ENCODE results near the gene KCNK10.
A peak's percentile ranks its signal among the peaks of the same experiment; 100 is the strongest.

KCNK10 gene

GRCh38 chr14:88305528-88306322, 17.3 kb downstream of the KCNK10 start:
- DNase-seq (ENCODE audit: insufficient read length, low spot score) (no peak), FAIRE-seq (no peak)
- TF ChIP-seq SPI1 (IDR thresholded peaks at IDR 0.05; ENCODE audit: low read depth, low read length): no peak
- no peak for TF ChIP-seq POU2F2 (IDR thresholded peaks at IDR 0.05; ENCODE audit: low read depth, low read length)
- no peak for TF ChIP-seq POLR2A (IDR thresholded peaks at IDR 0.05; ENCODE audit: low read depth, low read length)

- DNase-seq (ENCODE audit: insufficient read length, low spot score) (no peak), FAIRE-seq (no peak)
- no peak for TF ChIP-seq SPI1 (IDR thresholded peaks at IDR 0.05; ENCODE audit: low read depth, low read length)
- no peak for TF ChIP-seq TAF1 (IDR thresholded peaks at IDR 0.05; ENCODE audit: low read depth, low read length)
- no peak for TF ChIP-seq POLR2AphosphoS5 (IDR thresholded peaks at IDR 0.05; ENCODE audit: low read depth, low read length)
- TF ChIP-seq POU2F2 (IDR thresholded peaks at IDR 0.05; ENCODE audit: low read depth, low read length): no peak
- TF ChIP-seq PAX5 (IDR thresholded peaks at IDR 0.05; ENCODE audit: insufficient read depth, low read length, severe bottlenecking): no peak
- TF ChIP-seq POLR2A (IDR thresholded peaks at IDR 0.05; ENCODE audit: low read depth, low read length): no peak
Observed at GRCh38 chr14:88303041-88303440, 20.0 kb downstream of the KCNK10 start.

GRCh38 chr14:88301381-88301780, 21.7 kb downstream of the KCNK10 start:
- no peak for DNase-seq (ENCODE audit: insufficient read length, low spot score)
- TF ChIP-seq TAF1 (IDR thresholded peaks at IDR 0.05; ENCODE audit: low read depth, low read length) (no peak), POU2F2 (IDR thresholded peaks at IDR 0.05; ENCODE audit: low read depth, low read length) (no peak), POLR2AphosphoS5 (IDR thresholded peaks at IDR 0.05; ENCODE audit: low read depth, low read length) (no peak), SPI1 (IDR thresholded peaks at IDR 0.05; ENCODE audit: low read depth, low read length) (no peak)
- no peak for FAIRE-seq

GRCh38 chr14:88300817-88301216, 22.3 kb downstream of the KCNK10 start:
- no peak for FAIRE-seq
- DNase-seq (ENCODE audit: insufficient read length, low spot score): no peak
- no peak for TF ChIP-seq POLR2AphosphoS5 (IDR thresholded peaks at IDR 0.05; ENCODE audit: low read depth, low read length)
- no peak for TF ChIP-seq SPI1 (IDR thresholded peaks at IDR 0.05; ENCODE audit: low read depth, low read length)
- no peak for TF ChIP-seq POLR2A (IDR thresholded peaks at IDR 0.05; ENCODE audit: low read depth, low read length)
- no peak for TF ChIP-seq POU2F2 (IDR thresholded peaks at IDR 0.05; ENCODE audit: low read depth, low read length)
- TF ChIP-seq TAF1 (IDR thresholded peaks at IDR 0.05; ENCODE audit: low read depth, low read length): no peak
- TF ChIP-seq PAX5 (IDR thresholded peaks at IDR 0.05; ENCODE audit: insufficient read depth, low read length, severe bottlenecking): no peak

GRCh38 chr14:88299865-88300530, 23.1 kb downstream of the KCNK10 start:
- DNase-seq (ENCODE audit: insufficient read length, low spot score): no peak
- peak; percentile 26 for FAIRE-seq
- TF ChIP-seq POLR2AphosphoS5 (IDR thresholded peaks at IDR 0.05; ENCODE audit: low read depth, low read length) (no peak), SPI1 (IDR thresholded peaks at IDR 0.05; ENCODE audit: low read depth, low read length) (peak; percentile 93)

GRCh38 chr14:88297306-88297705, 25.8 kb downstream of the KCNK10 start:
- FAIRE-seq (no peak), DNase-seq (ENCODE audit: insufficient read length, low spot score) (no peak)
- TF ChIP-seq PAX5 (IDR thresholded peaks at IDR 0.05; ENCODE audit: insufficient read depth, low read length, severe bottlenecking) (no peak), POLR2A (IDR thresholded peaks at IDR 0.05; ENCODE audit: low read depth, low read length) (no peak), TAF1 (IDR thresholded peaks at IDR 0.05; ENCODE audit: low read depth, low read length) (no peak), SPI1 (IDR thresholded peaks at IDR 0.05; ENCODE audit: low read depth, low read length) (no peak), POU2F2 (IDR thresholded peaks at IDR 0.05; ENCODE audit: low read depth, low read length) (no peak), POLR2AphosphoS5 (IDR thresholded peaks at IDR 0.05; ENCODE audit: low read depth, low read length) (no peak)

GRCh38 chr14:88296351-88296750, 26.7 kb downstream of the KCNK10 start:
- no peak for FAIRE-seq
- TF ChIP-seq SPI1 (IDR thresholded peaks at IDR 0.05; ENCODE audit: low read depth, low read length) (no peak), PAX5 (IDR thresholded peaks at IDR 0.05; ENCODE audit: insufficient read depth, low read length, severe bottlenecking) (no peak), TAF1 (IDR thresholded peaks at IDR 0.05; ENCODE audit: low read depth, low read length) (no peak), POLR2AphosphoS5 (IDR thresholded peaks at IDR 0.05; ENCODE audit: low read depth, low read length) (no peak), POLR2A (IDR thresholded peaks at IDR 0.05; ENCODE audit: low read depth, low read length) (no peak), POU2F2 (IDR thresholded peaks at IDR 0.05; ENCODE audit: low read depth, low read length) (no peak)

GRCh38 chr14:88289996-88290395, 33.1 kb downstream of the KCNK10 start:
- DNase-seq (ENCODE audit: insufficient read length, low spot score) (no peak), FAIRE-seq (no peak)
- TF ChIP-seq TAF1 (IDR thresholded peaks at IDR 0.05; ENCODE audit: low read depth, low read length): no peak

More at GRCh38 chr14:88296351-88296750, 26.7 kb downstream of the KCNK10 start:
- no peak for DNase-seq (ENCODE audit: insufficient read length, low spot score)

- DNase-seq (ENCODE audit: insufficient read length, low spot score) (no peak), FAIRE-seq (no peak)
- TF ChIP-seq POLR2AphosphoS5 (IDR thresholded peaks at IDR 0.05; ENCODE audit: low read depth, low read length) (no peak), POU2F2 (IDR thresholded peaks at IDR 0.05; ENCODE audit: low read depth, low read length) (no peak), SPI1 (IDR thresholded peaks at IDR 0.05; ENCODE audit: low read depth, low read length) (no peak)
Observed at GRCh38 chr14:88289234-88289633, 33.8 kb downstream of the KCNK10 start.

GRCh38 chr14:88286309-88286708, 36.8 kb downstream of the KCNK10 start:
- DNase-seq (ENCODE audit: insufficient read length, low spot score) (no peak), FAIRE-seq (no peak)
- no peak for TF ChIP-seq PAX5 (IDR thresholded peaks at IDR 0.05; ENCODE audit: insufficient read depth, low read length, severe bottlenecking)
- no peak for TF ChIP-seq POU2F2 (IDR thresholded peaks at IDR 0.05; ENCODE audit: low read depth, low read length)
- TF ChIP-seq POLR2A (IDR thresholded peaks at IDR 0.05; ENCODE audit: low read depth, low read length): no peak
- TF ChIP-seq TAF1 (IDR thresholded peaks at IDR 0.05; ENCODE audit: low read depth, low read length): no peak
- no peak for TF ChIP-seq POLR2AphosphoS5 (IDR thresholded peaks at IDR 0.05; ENCODE audit: low read depth, low read length)
- no peak for TF ChIP-seq SPI1 (IDR thresholded peaks at IDR 0.05; ENCODE audit: low read depth, low read length)

Measured in GM12891 (cell line).